OCI-LY7 (cell line): ENCODE data around the gene RFWD3. TPM values are rescaled to one million over a fixed set of nuclear protein-coding genes. Genes with fewer than 3 reads are reported as not detected.
A peak's percentile ranks its signal among the peaks of the same experiment; 100 is the strongest.

Source experiments
- BruUV-seq: library from RNA; stranded (reverse); fragments of 400-500 nt; replicated peaks from 2 replicates; lab custom pipeline; 2021; lab: Mats Ljungman, UMichigan
- CTCF ChIA-PET: fragments of 300-600 bp; sonication (Branson Sonifier 250); formaldehyde crosslinking; loops from one replicate; lab custom pipeline; 2022; ENCODE audit warnings: antibody characterized with exemption; ENCODE audit not compliant: unreplicated experiment; lab: Charles Lee
- POLR2A ChIA-PET: fragments of 300-600 bp; sonication (Branson Sonifier 250); formaldehyde crosslinking; loops from one replicate; lab custom pipeline; 2022; ENCODE audit warnings: antibody characterized with exemption; lab: Charles Lee
- DNase-seq: peaks from one replicate; pipeline ENCODE4 v3.0.0-alpha.2; 2015; ENCODE audit warnings: low spot score
- H2AFZ ChIP-seq: fragments of 200-600 bp; sonication (generic), shearing (Covaris generic); 2 replicates; pipeline ENCODE4 v1.6.1; 2014; ENCODE audit warnings: mild to moderate bottlenecking, antibody characterized with exemption, low read length, moderate library complexity
- H3K27ac ChIP-seq: fragments of 200-600 bp; sonication (generic); 2 replicates; pipeline ENCODE4 v1.5.1; 2014; ENCODE audit warnings: mixed run types, low read depth, mild to moderate bottlenecking, moderate library complexity, low read length, inconsistent platforms; ENCODE audit not compliant: poor library complexity, severe bottlenecking
- H3K36me3 ChIP-seq: fragments of 200-600 bp; sonication (generic); 2 replicates; pipeline ENCODE4 v1.6.1; 2014; ENCODE audit warnings: mild to moderate bottlenecking, antibody characterized with exemption, low read length, moderate library complexity, mixed read lengths; ENCODE audit not compliant: insufficient read depth
- H3K4me1 ChIP-seq: fragments of 200-600 bp; sonication (generic); 2 replicates; pipeline ENCODE4 v1.5.1; 2014; ENCODE audit warnings: mild to moderate bottlenecking, low read length; ENCODE audit not compliant: insufficient read depth, poor library complexity, severe bottlenecking
- H3K4me2 ChIP-seq: fragments of 200-600 bp; sonication (generic); 2 replicates; pipeline ENCODE4 v1.6.1; 2014; ENCODE audit warnings: mild to moderate bottlenecking, low read length
- H3K4me3 ChIP-seq: fragments of 200-600 bp; sonication (generic); 2 replicates; pipeline ENCODE4 v1.5.1; 2014; ENCODE audit warnings: mild to moderate bottlenecking, low read depth, low read length; ENCODE audit not compliant: poor library complexity, severe bottlenecking
- H3K79me2 ChIP-seq: fragments of 200-600 bp; sonication (generic); 2 replicates; pipeline ENCODE4 v1.6.1; 2016; ENCODE audit warnings: low read depth, mild to moderate bottlenecking, low read length, moderate library complexity, mixed read lengths; ENCODE audit not compliant: insufficient read depth
- H3K9me2 ChIP-seq: fragments of 200-600 bp; sonication (generic); 2 replicates; pipeline ENCODE4 v1.6.1; 2016; ENCODE audit warnings: mild to moderate bottlenecking, low read length, mixed read lengths; ENCODE audit not compliant: insufficient read depth
- H3K9me3 ChIP-seq: fragments of 200-600 bp; sonication (generic); 2 replicates; pipeline ENCODE4 v1.6.1; 2014; ENCODE audit warnings: mild to moderate bottlenecking, mixed run types, low read length, mixed read lengths
- H4K20me1 ChIP-seq: fragments of 200-600 bp; sonication (generic); 2 replicates; pipeline ENCODE4 v1.6.1; 2014; ENCODE audit warnings: mild to moderate bottlenecking, antibody characterized with exemption, low read length, moderate library complexity, mixed read lengths; ENCODE audit not compliant: insufficient read depth
- CTCF ChIP-seq: fragments of 200-600 bp; sonication (generic); conservative IDR thresholded peaks from 2 replicates; pipeline ENCODE4 v1.5.1; 2014; ENCODE audit warnings: mild to moderate bottlenecking, antibody characterized with exemption, low read length, moderate library complexity, mixed read lengths
- EZH2phosphoT487 ChIP-seq: fragments of 200-600 bp; sonication (generic); IDR thresholded peaks from 2 replicates; pipeline ENCODE4 v1.6.1; 2018; ENCODE audit warnings: low read depth, borderline replicate concordance, mild to moderate bottlenecking, mixed run types, antibody characterized with exemption, low read length, moderate library complexity, mixed read lengths
- intact Hi-C: fragments of 100-400 bp; cut with micrococcal nuclease; formaldehyde crosslinking; loops from one replicate; pipeline ENCODE4 v1.10.0; 2022; ENCODE audit not compliant: unreplicated experiment
- total RNA-seq, 2 experiments: library from RNA; depleted of rRNA in 1 of 2; stranded (reverse); fragments of >200 nt in 1 of 2; shearing (Covaris generic) in 1 of 2; gene quantifications; 2 replicates each; pipeline ENCODE4 v1.2.3, GENCODE V29; 2014 to 2022

RFWD3 gene
- total RNA-seq, 2 experiments from 2014 or later, result 79.7 to 134 TPM

DNA sequence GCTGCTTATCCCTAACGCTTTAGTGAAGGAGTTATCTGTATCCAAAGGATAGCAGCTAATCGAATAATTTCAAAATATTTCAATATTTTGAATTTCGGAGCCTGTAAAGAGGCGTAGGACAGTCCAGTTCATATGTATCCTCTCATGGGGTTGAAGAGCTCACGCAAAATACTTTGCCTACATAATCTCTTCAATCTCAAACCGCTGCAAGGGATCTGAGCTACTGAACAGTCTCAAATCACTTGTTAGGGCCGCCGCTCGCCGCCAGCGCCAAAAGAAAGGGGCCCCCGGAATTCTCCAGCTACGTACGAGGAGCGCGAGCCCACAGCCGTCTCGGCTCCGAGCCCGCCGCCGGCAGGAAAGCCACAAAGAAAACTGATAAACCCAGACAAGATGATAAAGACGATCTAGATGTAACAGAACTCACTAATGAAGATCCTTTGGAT, 601 bp upstream of the RFWD3 start:
- CTCF ChIA-PET, result interaction anchor here (2.2 kb wide), 1 partner anchor 32 kb away, joined by 8 read pairs; no protein-coding TSS in a partner anchor
- Histone ChIP-seq H3K4me1 (peaks cover 37% of the 10 kb centered on the region), H3K36me3 (peaks cover 40% of the 10 kb centered on the region), H3K9me3 (peaks cover 6% of the 10 kb centered on the region; the same call in 1 of the 2 replicates), H3K9me2 (no peaks in the 10 kb centered on the region), H3K4me2 (peak overlapping the region; percentile 75), H2AFZ (peak overlapping the region; percentile 96), H3K4me3 (peak overlapping the region; percentile 93), H3K79me2 (peaks cover 44% of the 10 kb centered on the region), H3K27ac (peak overlapping the region; percentile 53), H4K20me1 (peaks cover 18% of the 10 kb centered on the region)
- POLR2A ChIA-PET, result interaction anchor here (0.5 to 2.6 kb wide), 20 partner anchors 10 to 1013 kb away, joined by 3 to 20 read pairs (median 6); partner anchors contain the start of genes GLG1, MLKL and WDR59
- intact Hi-C loops, result loop anchor here (2.0 kb wide), 1 partner anchor 34 kb away; the partner anchor contains the start of gene MLKL
- BruUV-seq, result TSS peak; percentile 97
- peak; percentile 21 for DNase-seq
- TF ChIP-seq EZH2phosphoT487, result no peak
- no peak for TF ChIP-seq CTCF

- Histone ChIP-seq H2AFZ (no peak overlapping the region), H3K79me2 (peaks cover 57% of the 10 kb centered on the region), H3K36me3 (peaks cover 53% of the 10 kb centered on the region), H3K9me3 (peaks cover 6% of the 10 kb centered on the region; the same call in 1 of the 2 replicates), H3K4me3 (peak overlapping the region; percentile 93), H3K27ac (peak overlapping the region; percentile 75), H3K4me2 (peak overlapping the region; percentile 77), H3K4me1 (peaks cover 38% of the 10 kb centered on the region), H4K20me1 (peaks cover 25% of the 10 kb centered on the region), H3K9me2 (no peaks in the 10 kb centered on the region)
- DNase-seq, result no peak
- TF ChIP-seq EZH2phosphoT487, result no peak
- no peak for TF ChIP-seq CTCF
- BruUV-seq, result no TSS peak
- CTCF ChIA-PET, result no interaction called here
- POLR2A ChIA-PET, result interaction anchor here (0.6 to 2.6 kb wide), 8 partner anchors 10 to 35 kb away, joined by 3 to 20 read pairs (median 7); partner anchors contain the start of gene MLKL
- intact Hi-C loops, result loop anchor here (2.0 kb wide), 1 partner anchor 35 kb away; the partner anchor contains the start of gene MLKL
These were observed 661 bp downstream of the RFWD3 start for GRCh38 chr16:74666010-74666421.

GRCh38 chr16:74661064-74661463, 5.6 kb downstream of the RFWD3 start:
- no peak for TF ChIP-seq CTCF
- no peak for TF ChIP-seq EZH2phosphoT487
- DNase-seq, result no peak
- Histone ChIP-seq H3K4me3 (no peak overlapping the region), H3K4me1 (peaks cover 64% of the 10 kb centered on the region), H4K20me1 (peaks cover 70% of the 10 kb centered on the region), H2AFZ (no peak overlapping the region), H3K9me3 (no peaks in the 10 kb centered on the region), H3K4me2 (peak overlapping the region; percentile 11; the same call in 1 of the 2 replicates), H3K9me2 (no peaks in the 10 kb centered on the region), H3K79me2 (peaks cover 100% of the 10 kb centered on the region), H3K36me3 (peaks cover 98% of the 10 kb centered on the region), H3K27ac (no peak overlapping the region)
- POLR2A ChIA-PET, result interaction anchor here (0.7 kb wide), 1 partner anchor 175 kb away, joined by 3 read pairs; no protein-coding TSS in a partner anchor
- no TSS peak for BruUV-seq
- intact Hi-C loops, result no loop called here
- CTCF ChIA-PET, result no interaction called here
